ENCODE data around the gene CEP112. TPM values are rescaled to one million over a fixed set of nuclear protein-coding genes. Genes with fewer than 3 reads are reported as not detected.

CEP112 gene
- total RNA-seq, 6 experiments from 2014 or later: 5.3 to 7.7 (median 6.9) TPM

GRCh38 chr17:65638221-65638975 is 553.5 kb downstream of the CEP112 start:
- Mint-ChIP-seq H3K27me3 (ENCODE audit: insufficient read depth) (peaks cover 5% of the 10 kb centered on the region), H3K4me1 (ENCODE audit: low read depth) (no peaks in the 10 kb centered on the region), H3K36me3 (ENCODE audit: low read depth) (peaks cover 12% of the 10 kb centered on the region; the same call in 1 of the 2 replicates), H3K9me3 (peaks cover 22% of the 10 kb centered on the region), H3K27ac (no peak overlapping the region), H3K4me3 (no peak overlapping the region)
- TF ChIP-seq CTCF (IDR thresholded peaks at IDR 0.05): no peak
- no peak for DNase-seq

GRCh38 chr17:65637786-65638185 is 554.1 kb downstream of the CEP112 start:
- Mint-ChIP-seq H3K4me1 (ENCODE audit: low read depth) (no peaks in the 10 kb centered on the region), H3K27me3 (ENCODE audit: insufficient read depth) (peaks cover 5% of the 10 kb centered on the region), H3K27ac (no peak overlapping the region), H3K36me3 (ENCODE audit: low read depth) (peaks cover 10% of the 10 kb centered on the region; the same call in 1 of the 2 replicates), H3K9me3 (peaks cover 17% of the 10 kb centered on the region), H3K4me3 (no peak overlapping the region)
- TF ChIP-seq CTCF (IDR thresholded peaks at IDR 0.05): no peak
- DNase-seq: no peak

- H3K36me3 Mint-ChIP-seq (ENCODE audit: low read depth): no peaks in the 10 kb centered on the region
- TF ChIP-seq CTCF (IDR thresholded peaks at IDR 0.05): no peak
- H3K4me1 Mint-ChIP-seq (ENCODE audit: low read depth): peaks cover under 1% of the 10 kb centered on the region; the same call in 1 of the 2 replicates
- no peak for DNase-seq
- H3K27me3 Mint-ChIP-seq (ENCODE audit: insufficient read depth): peaks cover 3% of the 10 kb centered on the region
- no peaks in the 10 kb centered on the region for H3K9me3 Mint-ChIP-seq
- H3K27ac Mint-ChIP-seq: no peak overlapping the region
- H3K4me3 Mint-ChIP-seq: no peak overlapping the region
Observed at GRCh38 chr17:65634533-65634932, 557.4 kb downstream of the CEP112 start.

- no peak for TF ChIP-seq CTCF (IDR thresholded peaks at IDR 0.05)
- H3K9me3 Mint-ChIP-seq: no peaks in the 10 kb centered on the region
- peaks cover 3% of the 10 kb centered on the region for H3K27me3 Mint-ChIP-seq (ENCODE audit: insufficient read depth)
- peaks cover 6% of the 10 kb centered on the region; the same call in 1 of the 2 replicates for H3K4me1 Mint-ChIP-seq (ENCODE audit: low read depth)
- no peaks in the 10 kb centered on the region for H3K36me3 Mint-ChIP-seq (ENCODE audit: low read depth)
- H3K4me3 Mint-ChIP-seq: no peak overlapping the region
- H3K27ac Mint-ChIP-seq: no peak overlapping the region
- no peak for DNase-seq
Observed at GRCh38 chr17:65633988-65634387, 557.9 kb downstream of the CEP112 start.

- no peaks in the 10 kb centered on the region for H3K36me3 Mint-ChIP-seq (ENCODE audit: low read depth)
- H3K27ac Mint-ChIP-seq: no peak overlapping the region
- H3K4me1 Mint-ChIP-seq (ENCODE audit: low read depth): peaks cover 11% of the 10 kb centered on the region
- no peaks in the 10 kb centered on the region for H3K9me3 Mint-ChIP-seq
- no peak for TF ChIP-seq CTCF (IDR thresholded peaks at IDR 0.05)
- H3K27me3 Mint-ChIP-seq (ENCODE audit: insufficient read depth): peaks cover 4% of the 10 kb centered on the region
- DNase-seq: no peak
- no peak overlapping the region for H3K4me3 Mint-ChIP-seq
Observed at GRCh38 chr17:65633146-65633881, 558.6 kb downstream of the CEP112 start.

Measured in HFFc6 (cell line).